Measurements from ENCODE around the gene FRMD6. TPM values are rescaled to one million over a fixed set of nuclear protein-coding genes. Genes with fewer than 3 reads are reported as not detected.
"Not testable (repeated sequence)": the region's sequence is repeated elsewhere in the genome, so short reads cannot be mapped to it uniquely, and the experiment has no call there.

Gene FRMD6
- polyA plus RNA-seq, 3 donors: 17.7 to 20.5 (median 19.6) TPM

DNA sequence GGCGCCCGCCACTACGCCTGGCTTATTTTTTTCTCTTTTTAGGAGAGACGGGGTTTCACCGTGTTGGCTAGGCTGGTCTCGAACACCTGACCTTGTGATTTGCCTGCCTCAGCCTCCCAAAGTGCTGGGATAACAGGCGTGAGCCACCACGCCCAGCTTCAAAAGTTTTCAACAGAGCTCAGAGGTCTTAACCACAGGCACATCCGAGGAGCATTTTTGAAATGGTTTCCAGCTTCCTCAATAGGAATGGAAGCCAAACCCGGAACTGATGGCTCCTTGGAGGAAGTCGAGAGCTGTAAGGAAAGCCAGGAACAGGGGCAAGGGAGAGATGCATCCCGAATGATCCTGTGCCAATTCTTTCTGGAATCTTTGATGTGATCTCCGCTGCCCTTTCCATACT, 114.0 kb downstream of the FRMD6 start:
- not testable (repeated sequence) for DNase-seq (ENCODE audit: low read depth in 3 of 3, low spot score in 2 of 3)

- DNase-seq (ENCODE audit: low read depth in 3 of 3, low spot score in 2 of 3): not testable (repeated sequence)
Observed at GRCh38 chr14:51766586-51766985, 114.9 kb downstream of the FRMD6 start.

DNA sequence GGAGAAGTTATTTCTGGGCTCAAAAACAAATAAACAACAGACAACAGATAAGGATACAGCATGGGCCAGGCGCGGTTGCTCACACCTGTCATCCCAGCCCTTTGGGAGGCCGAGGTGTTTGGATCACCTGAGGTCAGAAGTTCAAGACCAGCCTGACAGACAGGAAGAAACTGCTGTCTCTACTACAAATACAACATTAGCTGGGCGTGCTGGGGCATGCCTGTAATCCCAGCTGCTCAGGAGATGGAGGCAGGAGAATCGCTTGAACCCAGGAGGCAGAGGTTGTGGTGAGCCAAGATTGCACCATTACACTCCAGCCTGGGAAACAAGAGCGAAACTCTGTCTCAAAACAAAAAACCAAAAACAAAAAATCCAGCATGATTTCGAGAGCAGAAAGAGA, 117.6 kb downstream of the FRMD6 start:
- DNase-seq (ENCODE audit: low read depth in 3 of 3, low spot score in 2 of 3): not testable (repeated sequence)

DNA sequence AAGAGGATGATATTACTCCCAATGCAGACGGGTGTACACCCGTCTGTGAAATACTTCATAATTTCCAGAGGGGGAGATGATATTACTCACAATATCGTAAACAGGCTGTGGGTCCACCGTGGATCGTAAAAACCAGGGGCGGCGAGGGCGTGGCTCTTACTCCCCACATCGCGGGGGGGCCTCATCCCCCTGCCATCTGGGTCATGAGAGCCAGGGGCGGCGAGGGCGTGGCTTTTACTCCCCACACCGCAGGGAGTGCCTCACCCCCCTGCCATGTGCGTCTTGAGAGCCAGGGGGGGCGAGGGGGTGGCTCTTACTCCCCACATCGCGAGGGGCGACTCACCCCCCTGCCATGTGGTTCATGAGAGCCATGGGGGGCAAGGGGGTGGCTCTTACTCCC, 122.5 kb downstream of the FRMD6 start:
- DNase-seq (ENCODE audit: low read depth in 3 of 3, low spot score in 2 of 3): no peak

- DNase-seq (ENCODE audit: low read depth in 3 of 3, low spot score in 2 of 3): peak in 1 of 3 donors; percentile 43
Observed at GRCh38 chr14:51776102-51776894, 124.6 kb downstream of the FRMD6 start.

- DNase-seq (ENCODE audit: low read depth in 3 of 3, low spot score in 2 of 3): peak in 2 of 3 donors; percentile 41 to 54
Observed at GRCh38 chr14:51780006-51780692, 128.4 kb downstream of the FRMD6 start.

Other genes starting within 250 kb of the FRMD6 start
- gene GNG2, start 208.7 kb downstream of the FRMD6 start, polyA plus RNA-seq (ENCODE audit: insufficient read length in 3 of 3): 10 to 100 TPM; 72.5 to 83.8 (median 78.3) TPM